HCT116 (cell line): ENCODE results near the gene POLR1D. TPM values are rescaled to one million over a fixed set of nuclear protein-coding genes. Genes with fewer than 3 reads are reported as not detected.

Source experiments
- ATAC-seq: fragments of 200-7000 bp; cut with Tn5 transposase; 2 replicates; pipeline ENCODE4 v1.9.1; 2020; ENCODE audit warnings: mild to moderate bottlenecking, moderate library complexity
- BruUV-seq: library from RNA; stranded (reverse); fragments of 400-500 nt; replicated peaks from 2 replicates; lab custom pipeline; 2021; lab: Mats Ljungman, UMichigan
- CTCF ChIA-PET: fragments of 300-600 bp; sonication (Branson Sonifier 250); formaldehyde crosslinking; loops from one replicate; lab custom pipeline; 2021; ENCODE audit warnings: antibody characterized with exemption; lab: Charles Lee
- POLR2A ChIA-PET: fragments of 300-600, 350-600 bp; sonication (Branson Sonifier 250); formaldehyde crosslinking; loops from one replicate; lab custom pipeline; 2021; ENCODE audit warnings: antibody characterized with exemption; lab: Charles Lee
- RAD21 ChIA-PET, 2 experiments: fragments of 300-600 bp; sonication (Branson Sonifier 250); formaldehyde crosslinking; loops; one replicate each; lab custom pipeline; 2023; ENCODE audit warnings: low total read pairs in 2 of 2; ENCODE audit not compliant: uncharacterized antibody in 2 of 2, unreplicated experiment in 2 of 2, low non-redundant PET in 1 of 2; lab: Charles Lee
- DNase-seq: peaks from one replicate; pipeline ENCODE4 v3.0.0-alpha.2; 2010; ENCODE audit warnings: low read depth, low spot score
- H2AFZ ChIP-seq: fragments of 200-600 bp; shearing (Covaris generic), sonication (generic); 2 replicates; pipeline ENCODE4 v1.6.1; 2017; ENCODE audit warnings: low read depth, mixed run types, mixed read lengths, antibody characterized with exemption, low read length; ENCODE audit not compliant: poor library complexity, severe bottlenecking
- H3K27ac ChIP-seq: 2 replicates; pipeline ENCODE4 v1.5.1; 2012; ENCODE audit warnings: low read depth, low read length
- H3K27me3 ChIP-seq: fragments of 200-600 bp; sonication (generic); 2 replicates; pipeline ENCODE4 v1.6.1; 2016; ENCODE audit warnings: mixed run types, low read length, mixed read lengths; ENCODE audit not compliant: insufficient read depth
- H3K36me3 ChIP-seq, 2 experiments: fragments of 200-500 bp in 1 of 2; fragments of 200-600 bp in 1 of 2; sonication (Bioruptor generic) in 1 of 2; sonication (generic) in 1 of 2; 2 replicates each; pipeline versions ENCODE4 v1.5.1 to v1.6.1; 2014 to 2016; ENCODE audit warnings: low read length in 2 of 2, inconsistent platforms in 1 of 2, mixed read lengths in 1 of 2, mixed run types in 1 of 2; ENCODE audit not compliant: insufficient read depth in 2 of 2, control insufficient read depth in 1 of 2
- H3K4me1 ChIP-seq, 2 experiments: fragments of 200-600 bp in 1 of 2; sonication (generic) in 1 of 2; 2 replicates each; pipeline versions ENCODE4 v1.5.1 to v1.6.1; 2012 to 2017; ENCODE audit warnings: low read length in 2 of 2, inconsistent platforms in 1 of 2, mild to moderate bottlenecking in 1 of 2, mixed read lengths in 1 of 2, mixed run types in 1 of 2, moderate library complexity in 1 of 2; ENCODE audit not compliant: insufficient read depth in 2 of 2, control insufficient read depth in 1 of 2
- H3K4me2 ChIP-seq: fragments of 200-600 bp; sonication (generic); 2 replicates; pipeline ENCODE4 v1.6.1; 2017; ENCODE audit warnings: mixed run types, low read length, mixed read lengths
- H3K4me3 ChIP-seq, 2 experiments: fragments of 200-600 bp in 1 of 2; sonication (generic) in 1 of 2; replicated peaks in 1 of 2; 2 replicates each; pipeline ENCODE4 v1.5.1; 2011 to 2016; ENCODE audit warnings: low read length in 2 of 2, control low read depth in 1 of 2, low read depth in 1 of 2, mild to moderate bottlenecking in 1 of 2, mixed read lengths in 1 of 2, mixed run types in 1 of 2
- H3K79me2 ChIP-seq: fragments of 200-600 bp; sonication (generic); 2 replicates; pipeline ENCODE4 v1.6.1; 2017; ENCODE audit warnings: mild to moderate bottlenecking, mixed run types, low read length, moderate library complexity, mixed read lengths; ENCODE audit not compliant: insufficient read depth
- H3K9ac ChIP-seq: fragments of 200-600 bp; sonication (generic); 2 replicates; pipeline ENCODE4 v1.6.1; 2016; ENCODE audit warnings: low read length, mixed read lengths
- H3K9me2 ChIP-seq: fragments of 200-600 bp; sonication (generic), shearing (Covaris generic); 2 replicates; pipeline ENCODE4 v1.6.1; 2017; ENCODE audit warnings: mixed run types, mild to moderate bottlenecking, moderate library complexity; ENCODE audit not compliant: insufficient read depth
- H3K9me3 ChIP-seq, 2 experiments: fragments of 200-500 bp in 1 of 2; fragments of 200-600 bp in 1 of 2; sonication (Bioruptor generic) in 1 of 2; sonication (generic) in 1 of 2; 2 replicates each; pipeline ENCODE4 v1.6.1; 2014 to 2017; ENCODE audit warnings: low read length in 2 of 2, mixed read lengths in 2 of 2, inconsistent platforms in 1 of 2, low read depth in 1 of 2, mild to moderate bottlenecking in 1 of 2, mixed run types in 1 of 2, moderate library complexity in 1 of 2; ENCODE audit not compliant: control insufficient read depth in 1 of 2, insufficient read depth in 1 of 2
- H4K20me1 ChIP-seq: fragments of 200-600 bp; sonication (generic), shearing (Covaris generic); 2 replicates; pipeline ENCODE4 v1.6.1; 2017; ENCODE audit warnings: mixed run types, mild to moderate bottlenecking, moderate library complexity; ENCODE audit not compliant: insufficient read depth
- ATF3 ChIP-seq: IDR thresholded peaks from 2 replicates; pipeline ENCODE4 v1.6.1; 2012
- CBX3 ChIP-seq: IDR thresholded peaks from 2 replicates; pipeline ENCODE4 v1.6.1; 2012; ENCODE audit warnings: low read depth
- CEBPB ChIP-seq: IDR thresholded peaks from 2 replicates; pipeline ENCODE4 v1.6.1; 2012; ENCODE audit warnings: low read depth
- CTCF ChIP-seq, 3 experiments: fragments of 200-600 bp in 1 of 3; sonication (generic) in 1 of 3; IDR thresholded peaks in 2 of 3; conservative IDR thresholded peaks in 1 of 3; 2 replicates each; pipeline ENCODE4 v1.5.1; 2012 to 2017; ENCODE audit warnings: low read depth in 2 of 3, low read length in 2 of 3, antibody characterized with exemption in 1 of 3, borderline replicate concordance in 1 of 3, control low read depth in 1 of 3, mild to moderate bottlenecking in 1 of 3, mixed read lengths in 1 of 3, mixed run types in 1 of 3, moderate library complexity in 1 of 3; ENCODE audit not compliant: insufficient read depth in 1 of 3
- EGR1 ChIP-seq: IDR thresholded peaks from 2 replicates; pipeline ENCODE4 v1.6.1; 2012; ENCODE audit warnings: low read depth
- EZH2 ChIP-seq: fragments of 200-600 bp; sonication (generic); IDR thresholded peaks from 2 replicates; pipeline ENCODE4 v1.6.1; 2017; ENCODE audit warnings: antibody characterized with exemption, mixed run types
- EZH2phosphoT487 ChIP-seq: fragments of 200-600 bp; IDR thresholded peaks from 2 replicates; pipeline ENCODE4 v1.6.1; 2018; ENCODE audit warnings: antibody characterized with exemption, borderline replicate concordance
- FOSL1 ChIP-seq: IDR thresholded peaks from 2 replicates; pipeline ENCODE4 v1.6.1; 2012; ENCODE audit warnings: low read depth
- POLR2A ChIP-seq: IDR thresholded peaks from 2 replicates; pipeline ENCODE4 v1.7.0; 2011; ENCODE audit warnings: borderline replicate concordance; ENCODE audit not compliant: insufficient read depth, insufficient read length; ENCODE audit errors: extremely low read depth
- POLR2AphosphoS5 ChIP-seq: IDR thresholded peaks from 2 replicates; pipeline ENCODE4 v1.6.1; 2011; ENCODE audit warnings: mild to moderate bottlenecking, low read depth, low read length, moderate library complexity
- RAD21 ChIP-seq: IDR thresholded peaks from 2 replicates; pipeline ENCODE4 v1.6.1; 2012; ENCODE audit warnings: low read depth, mild to moderate bottlenecking
- SIN3A ChIP-seq: IDR thresholded peaks from 2 replicates; pipeline ENCODE4 v1.6.1; 2012; ENCODE audit warnings: low read depth
- SP1 ChIP-seq: IDR thresholded peaks from 2 replicates; pipeline ENCODE4 v1.6.1; 2012; ENCODE audit warnings: low read depth
- SRF ChIP-seq: IDR thresholded peaks from 2 replicates; pipeline ENCODE4 v1.6.1; 2012; ENCODE audit warnings: low read depth
- YY1 ChIP-seq: IDR thresholded peaks from 2 replicates; pipeline ENCODE4 v1.6.1; 2011; ENCODE audit warnings: low read length, low read depth, moderate library complexity, mild to moderate bottlenecking; ENCODE audit not compliant: insufficient replicate concordance; ENCODE audit errors: extremely low read depth
- ZFX ChIP-seq: fragments of 450-650 bp; IDR thresholded peaks from 2 replicates; pipeline ENCODE4 v1.6.1; 2017
- ZNF274 ChIP-seq: fragments of 200-500 bp; sonication (Bioruptor generic); IDR thresholded peaks from 2 replicates; pipeline ENCODE4 v1.6.1; 2014; ENCODE audit warnings: mild to moderate bottlenecking, low read depth, low read length, inconsistent platforms
- intact Hi-C: fragments of 100-400 bp; cut with micrococcal nuclease; formaldehyde crosslinking; loops from 2 replicates; pipeline ENCODE4 v1.10.0; 2022
- total RNA-seq: library from RNA; stranded (reverse); gene quantifications from one replicate; pipeline ENCODE4 v1.2.1, GENCODE V29; 2021; ENCODE audit not compliant: unreplicated experiment

Gene POLR1D
- total RNA-seq, 1 experiment from 2014 or later, result 184 TPM

GRCh38 chr13:27601208-27601607 lies 20.5 kb upstream of the POLR1D start:
- H3K9ac ChIP-seq, result no peak overlapping the region
- no peaks in the 10 kb centered on the region for H3K9me2 ChIP-seq
- H3K27me3 ChIP-seq, result no peaks in the 10 kb centered on the region
- intact Hi-C loops, result no loop called here
- no peak overlapping the region for H2AFZ ChIP-seq
- CTCF ChIA-PET, result interaction anchor here (1.4 kb wide), 1 partner anchor 225 kb away, joined by 4 read pairs; no protein-coding TSS in a partner anchor
- H3K4me3 ChIP-seq, result no peak overlapping the region
- H3K9me3 ChIP-seq, result no peaks in the 10 kb centered on the region
- H4K20me1 ChIP-seq, result 0 out of 2 replicates have a peak, but pooled peaks cover 5% of the 10 kb centered on the region
- POLR2A ChIA-PET, result interaction anchor here (1.5 kb wide), 1 partner anchor 19 kb away, joined by 4 read pairs; the partner anchor contains the start of gene LNX2
- RAD21 ChIA-PET, result interaction anchor here in 1 of 2 experiments (0.6 kb wide), 1 partner anchor 19 kb away, joined by 4 read pairs; the partner anchor contains the start of gene LNX2
- no peak for DNase-seq
- H3K27ac ChIP-seq, result no peak overlapping the region
- no peaks in the 10 kb centered on the region for H3K36me3 ChIP-seq
- no TSS peak for BruUV-seq
- no peak overlapping the region for H3K4me2 ChIP-seq
- ATAC-seq, result no peak
- H3K4me1 ChIP-seq, result peaks cover 16 to 21% of the 10 kb centered on the region in 2 experiments
- no peak for TF ChIP-seq POLR2A
- no peak for TF ChIP-seq CEBPB
- TF ChIP-seq ZNF274, result no peak
- no peak for TF ChIP-seq SIN3A
- TF ChIP-seq CTCF (IDR thresholded peaks at IDR 0.05 in 2 of 3, conservative IDR thresholded peaks at IDR 0.05 in 1 of 3; ENCODE audit: borderline replicate concordance in 1 of 3, insufficient read depth in 1 of 3, low read depth in 2 of 3, low read length in 2 of 3), result no peak
- no peak for TF ChIP-seq SP1
- no peak for TF ChIP-seq SRF
- TF ChIP-seq FOSL1, result no peak
- TF ChIP-seq EGR1, result no peak
- no peak for TF ChIP-seq EZH2phosphoT487
- TF ChIP-seq RAD21, result no peak
- no peak for TF ChIP-seq ATF3
- TF ChIP-seq CBX3, result no peak
- TF ChIP-seq POLR2AphosphoS5, result no peak
- TF ChIP-seq EZH2, result no peak
- no peak for TF ChIP-seq YY1
- no peak for TF ChIP-seq ZFX
- peaks cover 84% of the 10 kb centered on the region for H3K79me2 ChIP-seq
